ENCODE measurements around the gene ILF2.

DNA sequence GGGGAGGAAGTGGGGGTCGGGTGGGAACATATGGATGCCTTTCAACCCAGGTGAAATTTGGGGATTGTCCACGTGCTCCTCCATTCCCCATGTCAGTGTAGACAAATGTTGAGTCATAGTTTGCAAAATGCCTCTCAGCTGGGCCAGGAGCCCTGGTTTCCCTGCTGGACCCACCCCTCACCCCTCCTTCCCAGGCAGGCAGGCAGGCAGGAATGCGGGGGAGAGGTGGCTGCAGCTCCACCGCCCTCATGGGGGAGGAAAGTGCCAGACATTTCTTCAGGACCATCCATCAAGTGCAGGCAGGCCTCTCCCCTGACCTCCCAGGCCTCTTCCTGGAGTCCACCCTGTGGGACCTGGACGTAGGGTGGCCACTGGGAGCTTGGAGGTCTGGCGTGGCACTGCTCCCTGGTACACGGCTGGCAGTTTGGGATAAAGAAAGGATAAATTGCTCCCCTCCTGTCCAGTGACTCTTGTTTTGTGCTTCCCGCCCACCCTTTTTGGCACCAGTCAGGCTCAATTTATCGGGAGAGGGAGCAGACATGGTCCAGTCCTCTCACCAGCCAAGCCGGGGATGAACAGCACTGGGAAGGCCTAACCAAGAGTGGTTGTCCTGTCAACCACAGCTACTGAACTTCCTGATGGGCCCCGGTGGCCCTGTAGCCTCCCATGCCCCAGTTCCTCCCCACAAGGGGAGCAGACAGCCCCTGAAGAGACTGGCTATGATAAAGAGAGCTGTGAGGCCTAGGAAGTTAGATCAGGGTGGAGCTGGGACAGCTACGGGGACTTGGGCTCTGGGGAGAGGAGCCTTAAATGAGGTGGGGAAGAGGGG is 26.6 kb upstream of the ILF2 start:
- TF ChIP-seq CTCF (IDR thresholded peaks at IDR 0.05 in 4 of 5, conservative IDR thresholded peaks at IDR 0.05 in 1 of 5), result no peak
- TF ChIP-seq POLR2A (IDR thresholded peaks at IDR 0.05), result no peak
